Keratinocyte (primary cell): ENCODE measurements around the gene ATP6V0A1. TPM values are rescaled to one million over a fixed set of nuclear protein-coding genes. Genes with fewer than 3 reads are reported as not detected.

Experiments
- DNase-seq: peaks from one replicate; pipeline ENCODE4 v3.0.0-alpha.2; 2011; ENCODE audit warnings: low read depth, missing footprints, low spot score
- FAIRE-seq: peaks from 2 replicates; lab custom pipeline; 2011; peaks lifted over from hg19 to GRCh38; lab: Jason Lieb, UNC
- H2AFZ ChIP-seq: 2 replicates; pipeline ENCODE4 v1.6.0; 2012; ENCODE audit warnings: low read length, control low read depth, inconsistent platforms; ENCODE audit not compliant: control insufficient read depth
- H3K27ac ChIP-seq: 2 replicates; pipeline ENCODE4 v1.5.1; 2011; ENCODE audit warnings: low read length; ENCODE audit not compliant: control insufficient read depth, insufficient read depth
- H3K27me3 ChIP-seq: 3 replicates; pipeline ENCODE4 v1.6.0; 2011; ENCODE audit warnings: low read length; ENCODE audit not compliant: control insufficient read depth, insufficient read depth; ENCODE audit errors: extremely low read depth
- H3K36me3 ChIP-seq, 2 experiments: 2 replicates in 1 of 2; 3 replicates in 1 of 2; pipeline ENCODE4 v1.5.1; 2011; ENCODE audit warnings: low read length in 2 of 2, mild to moderate bottlenecking in 1 of 2; ENCODE audit not compliant: control insufficient read depth in 2 of 2, insufficient read depth in 2 of 2; ENCODE audit errors: extremely low read depth in 1 of 2
- H3K4me1 ChIP-seq: 3 replicates; pipeline ENCODE4 v1.5.1; 2011; ENCODE audit warnings: low read length; ENCODE audit not compliant: control insufficient read depth, insufficient read depth; ENCODE audit errors: extremely low read depth
- H3K4me2 ChIP-seq: 3 replicates; pipeline ENCODE4 v1.6.0; 2011; ENCODE audit warnings: low read depth, low read length; ENCODE audit not compliant: control insufficient read depth, insufficient read depth; ENCODE audit errors: extremely low read depth
- H3K4me3 ChIP-seq, 3 experiments: fragments of 200-600 bp in 1 of 3; sonication (generic) in 1 of 3; 2 replicates in 2 of 3; 3 replicates in 1 of 3; pipeline ENCODE4 v1.5.1; 2011 to 2016; ENCODE audit warnings: low read length in 3 of 3, mild to moderate bottlenecking in 3 of 3, control low read depth in 2 of 3, inconsistent platforms in 1 of 3, low read depth in 1 of 3, mixed read lengths in 1 of 3, mixed run types in 1 of 3, moderate library complexity in 1 of 3; ENCODE audit not compliant: control insufficient read depth in 2 of 3, insufficient read depth in 2 of 3; ENCODE audit errors: extremely low read depth in 1 of 3
- H3K79me2 ChIP-seq: 2 replicates; pipeline ENCODE4 v1.6.0; 2012; ENCODE audit warnings: low read length; ENCODE audit not compliant: control insufficient read depth, insufficient read depth
- H3K9ac ChIP-seq: 3 replicates; pipeline ENCODE4 v1.6.0; 2011; ENCODE audit warnings: low read length; ENCODE audit not compliant: control insufficient read depth, insufficient read depth; ENCODE audit errors: extremely low read depth
- H3K9me1 ChIP-seq: 3 replicates; pipeline ENCODE4 v1.6.0; 2011; ENCODE audit warnings: low read length; ENCODE audit not compliant: control insufficient read depth, insufficient read depth; ENCODE audit errors: extremely low read depth
- H3K9me3 ChIP-seq: 2 replicates; pipeline ENCODE4 v1.5.1; 2012; ENCODE audit warnings: low read depth, low read length; ENCODE audit not compliant: control insufficient read depth
- H4K20me1 ChIP-seq: 3 replicates; pipeline ENCODE4 v1.6.0; 2011; ENCODE audit warnings: low read length; ENCODE audit not compliant: control insufficient read depth, insufficient read depth; ENCODE audit errors: extremely low read depth
- CTCF ChIP-seq, 3 experiments: IDR thresholded peaks in 1 of 3; conservative IDR thresholded peaks in 1 of 3; optimal IDR thresholded peaks in 1 of 3; 2 replicates in 2 of 3; 3 replicates in 1 of 3; pipeline versions ENCODE3 to v1.5.1; 2011; ENCODE audit warnings: low read length in 3 of 3, mild to moderate bottlenecking in 3 of 3, moderate library complexity in 2 of 3, control low read depth in 1 of 3, inconsistent platforms in 1 of 3; ENCODE audit not compliant: insufficient read depth in 2 of 3; ENCODE audit errors: extremely low read depth in 1 of 3
- EZH2 ChIP-seq: IDR thresholded peaks from one replicate; pipeline ENCODE4 v1.6.1; 2012; ENCODE audit warnings: inconsistent platforms, mild to moderate bottlenecking, low read length, moderate library complexity
- dilution Hi-C: fragments of 300-500 bp; cut with MboI; formaldehyde crosslinking; loops from one replicate; pipeline ENCODE4 v1.7.0; 2020; ENCODE audit warnings: low sequenced_read_pairs; ENCODE audit not compliant: extremely low pct_ligation_motif_present
- polyA plus RNA-seq, 5 experiments: library from polyadenylated mRNA; depleted of rRNA in 3 of 5; stranded (reverse) in 3 of 5; stranded (forward) in 1 of 5; unstranded in 1 of 5; fragments of >200 nt; gene quantifications; 1 replicate in 1 of 5; 2 replicates in 3 of 5; 3 replicates in 1 of 5; pipeline versions ENCODE4 v1.2.1 to v1.2.3, GENCODE V29; 2011 to 2012; ENCODE audit warnings: missing spikeins in 2 of 5, low read depth in 1 of 5, low replicate concordance in 1 of 5

ATP6V0A1 gene
- polyA plus RNA-seq, 1 donor (not counting 4 experiments of a cell fraction or from before 2014, with no cell fraction given): 24.0 TPM

- dilution Hi-C loops: no loop called here
- DNase-seq (no peak), FAIRE-seq (peak; percentile 82)
- peaks cover 31% of the 10 kb centered on the region for H3K4me1 ChIP-seq
- peaks cover 35% of the 10 kb centered on the region for H3K79me2 ChIP-seq
- H3K9ac ChIP-seq: peak overlapping the region; percentile 94
- H3K4me2 ChIP-seq: peak overlapping the region; percentile 83
- H4K20me1 ChIP-seq: no peaks in the 10 kb centered on the region
- TF ChIP-seq CTCF (optimal IDR thresholded peaks at IDR 0.05 in 1 of 3, IDR thresholded peaks at IDR 0.05 in 1 of 3, conservative IDR thresholded peaks at IDR 0.05 in 1 of 3; ENCODE audit: extremely low read depth in 1 of 3, insufficient read depth in 2 of 3, low read length in 3 of 3) (peak in 1 of 3 experiments; percentile 15), EZH2 (no peak)
- H3K9me1 ChIP-seq: no peaks in the 10 kb centered on the region
- no peak overlapping the region for H2AFZ ChIP-seq
- peaks cover 11 to 32% of the 10 kb centered on the region in 2 experiments for H3K36me3 ChIP-seq
- H3K9me3 ChIP-seq: no peaks in the 10 kb centered on the region
- peak overlapping the region; percentile 88 for H3K27ac ChIP-seq
- no peaks in the 10 kb centered on the region for H3K27me3 ChIP-seq
- H3K4me3 ChIP-seq: peak overlapping the region in 2 of 3 experiments; percentile 96 to 97
These were observed 104.9 kb downstream of the ATP6V0A1 start for GRCh38 chr17:42563543-42563942.

GRCh38 chr17:42563950-42564349 lies 105.3 kb downstream of the ATP6V0A1 start:
- peak overlapping the region in 1 of 3 experiments; percentile 97 for H3K4me3 ChIP-seq
- no peaks in the 10 kb centered on the region for H4K20me1 ChIP-seq
- no peaks in the 10 kb centered on the region for H3K9me1 ChIP-seq
- no peak for DNase-seq
- no peak overlapping the region for H3K27ac ChIP-seq
- FAIRE-seq: no peak
- H2AFZ ChIP-seq: no peak overlapping the region
- H3K36me3 ChIP-seq: peaks cover 15 to 36% of the 10 kb centered on the region in 2 experiments
- no peaks in the 10 kb centered on the region for H3K27me3 ChIP-seq
- dilution Hi-C loops: no loop called here
- H3K4me1 ChIP-seq: peaks cover 31% of the 10 kb centered on the region
- H3K9me3 ChIP-seq: no peaks in the 10 kb centered on the region
- H3K4me2 ChIP-seq: peak overlapping the region; percentile 83
- peaks cover 39% of the 10 kb centered on the region for H3K79me2 ChIP-seq
- no peak overlapping the region for H3K9ac ChIP-seq
- TF ChIP-seq CTCF (optimal IDR thresholded peaks at IDR 0.05 in 1 of 3, IDR thresholded peaks at IDR 0.05 in 1 of 3, conservative IDR thresholded peaks at IDR 0.05 in 1 of 3; ENCODE audit: extremely low read depth in 1 of 3, insufficient read depth in 2 of 3, low read length in 3 of 3) (no peak), EZH2 (no peak)
